NB4 (cell line): ENCODE measurements around the gene FXN.

ENCODE experiments used
- DNase-seq: peaks from one replicate; pipeline ENCODE4 v3.0.0; 2010; ENCODE audit warnings: low read depth
- H3K4me3 ChIP-seq: one replicate; pipeline ENCODE4 v1.5.1; 2011; ENCODE audit warnings: mild to moderate bottlenecking, low read depth, low read length, moderate library complexity
- CTCF ChIP-seq: IDR thresholded peaks from one replicate; pipeline ENCODE4 v1.5.1; 2012; ENCODE audit warnings: low read depth, low read length
- MAX ChIP-seq: IDR thresholded peaks from 2 replicates; pipeline ENCODE4 v1.6.1; 2011; ENCODE audit warnings: low read depth, low read length
- MYC ChIP-seq: IDR thresholded peaks from 2 replicates; pipeline ENCODE4 v1.6.1; 2011; ENCODE audit warnings: low read depth, low read length
- POLR2A ChIP-seq: IDR thresholded peaks from 2 replicates; pipeline ENCODE4 v1.6.1; 2011; ENCODE audit warnings: mild to moderate bottlenecking; ENCODE audit not compliant: insufficient read length; ENCODE audit errors: extremely low read depth

Gene FXN

GRCh38 chr9:69136779-69137178 lies 101.2 kb downstream of the FXN start:
- no peak for DNase-seq
- H3K4me3 ChIP-seq = no peak overlapping the region
- no peak for TF ChIP-seq POLR2A
- no peak for TF ChIP-seq CTCF
- no peak for TF ChIP-seq MYC
- no peak for TF ChIP-seq MAX

GRCh38 chr9:69137311-69137710 lies 101.8 kb downstream of the FXN start:
- TF ChIP-seq POLR2A = no peak
- no peak for TF ChIP-seq CTCF
- TF ChIP-seq MYC = no peak
- TF ChIP-seq MAX = no peak
- no peak overlapping the region for H3K4me3 ChIP-seq
- no peak for DNase-seq

- no peak overlapping the region for H3K4me3 ChIP-seq
- DNase-seq = no peak
- TF ChIP-seq MAX (no peak), CTCF (no peak), POLR2A (no peak), MYC (no peak)
Observed at GRCh38 chr9:69139596-69139995, 104.0 kb downstream of the FXN start.

- TF ChIP-seq MYC (no peak), CTCF (no peak), POLR2A (no peak), MAX (no peak)
- DNase-seq = no peak
- no peak overlapping the region for H3K4me3 ChIP-seq
Observed at GRCh38 chr9:69140123-69140735, 104.7 kb downstream of the FXN start.

GRCh38 chr9:69141851-69142250 lies 106.3 kb downstream of the FXN start:
- H3K4me3 ChIP-seq = no peak overlapping the region
- no peak for DNase-seq
- TF ChIP-seq CTCF = no peak
- TF ChIP-seq MYC = no peak
- TF ChIP-seq POLR2A = no peak
- TF ChIP-seq MAX = no peak
